GM12875 (cell line): Measurements from ENCODE around the gene SLITRK3.

ENCODE experiments used
- H3K4me3 ChIP-seq: one replicate; pipeline ENCODE4 v1.5.1; 2011; ENCODE audit warnings: low read depth, low read length, control low read depth
- TF ChIP-seq, protein P1 (sequence below): IDR thresholded peaks from 2 replicates; pipeline ENCODE4 v1.5.1; 2011; ENCODE audit warnings: low read depth, mild to moderate bottlenecking, control low read depth, inconsistent platforms, low read length, moderate library complexity, borderline replicate concordance; ENCODE audit not compliant: insufficient read depth

Gene SLITRK3

GRCh38 chr3:165197481-165197800 is 1.3 kb upstream of the SLITRK3 start:
- no peak overlapping the region for H3K4me3 ChIP-seq
- TF ChIP-seq, protein P1, sequence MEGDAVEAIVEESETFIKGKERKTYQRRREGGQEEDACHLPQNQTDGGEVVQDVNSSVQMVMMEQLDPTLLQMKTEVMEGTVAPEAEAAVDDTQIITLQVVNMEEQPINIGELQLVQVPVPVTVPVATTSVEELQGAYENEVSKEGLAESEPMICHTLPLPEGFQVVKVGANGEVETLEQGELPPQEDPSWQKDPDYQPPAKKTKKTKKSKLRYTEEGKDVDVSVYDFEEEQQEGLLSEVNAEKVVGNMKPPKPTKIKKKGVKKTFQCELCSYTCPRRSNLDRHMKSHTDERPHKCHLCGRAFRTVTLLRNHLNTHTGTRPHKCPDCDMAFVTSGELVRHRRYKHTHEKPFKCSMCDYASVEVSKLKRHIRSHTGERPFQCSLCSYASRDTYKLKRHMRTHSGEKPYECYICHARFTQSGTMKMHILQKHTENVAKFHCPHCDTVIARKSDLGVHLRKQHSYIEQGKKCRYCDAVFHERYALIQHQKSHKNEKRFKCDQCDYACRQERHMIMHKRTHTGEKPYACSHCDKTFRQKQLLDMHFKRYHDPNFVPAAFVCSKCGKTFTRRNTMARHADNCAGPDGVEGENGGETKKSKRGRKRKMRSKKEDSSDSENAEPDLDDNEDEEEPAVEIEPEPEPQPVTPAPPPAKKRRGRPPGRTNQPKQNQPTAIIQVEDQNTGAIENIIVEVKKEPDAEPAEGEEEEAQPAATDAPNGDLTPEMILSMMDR: no peak

GRCh38 chr3:165196577-165197480 is 645 bp upstream of the SLITRK3 start:
- no peak overlapping the region for H3K4me3 ChIP-seq
- TF ChIP-seq, protein P1: no peak

GRCh38 chr3:165195241-165195639 is 944 bp downstream of the SLITRK3 start:
- TF ChIP-seq, protein P1: no peak
- no peak overlapping the region for H3K4me3 ChIP-seq

DNA sequence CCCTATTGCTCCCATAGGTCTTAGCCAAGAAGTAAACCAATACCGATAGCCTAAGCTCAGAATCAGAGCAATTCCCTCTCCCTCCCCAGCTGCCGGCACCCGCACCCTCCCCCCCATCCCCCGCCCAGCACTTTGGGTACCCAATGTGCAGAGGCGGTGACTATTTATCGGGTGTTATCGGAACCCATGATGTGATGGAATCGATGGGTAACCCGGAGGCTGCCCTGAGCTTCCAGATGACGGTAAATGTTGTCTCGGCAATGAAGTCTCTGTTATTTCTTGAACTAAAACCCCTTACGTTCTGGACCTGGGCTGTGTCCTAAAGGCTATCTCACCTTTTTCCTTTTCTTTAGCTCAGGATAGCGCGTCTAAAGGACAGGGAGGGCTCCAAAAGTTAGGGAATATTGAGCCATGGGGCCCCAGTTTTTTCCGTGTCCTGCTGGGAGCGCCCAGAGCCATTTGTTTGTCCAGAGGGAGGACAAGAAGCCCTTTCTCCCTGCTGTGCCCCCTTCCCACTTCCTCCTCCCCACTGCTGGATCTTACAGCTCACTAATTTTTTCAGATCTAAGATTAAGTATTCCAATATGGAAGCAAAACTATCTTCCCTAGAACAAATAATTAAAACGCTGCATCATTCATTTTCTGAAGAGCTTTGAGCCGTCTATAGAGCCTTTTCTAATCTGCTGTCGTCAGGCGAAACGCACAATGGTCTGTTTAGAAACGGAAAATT is 1.5 kb downstream of the SLITRK3 start:
- TF ChIP-seq, protein P1: no peak
- H3K4me3 ChIP-seq: no peak overlapping the region

- H3K4me3 ChIP-seq: no peak overlapping the region
- TF ChIP-seq, protein P1: no peak
Observed at GRCh38 chr3:165193366-165194254, 2.6 kb downstream of the SLITRK3 start.

- TF ChIP-seq, protein P1: no peak
- no peak overlapping the region for H3K4me3 ChIP-seq
Observed at GRCh38 chr3:165192610-165193192, 3.5 kb downstream of the SLITRK3 start.
